ENCODE results near the gene TAAR6. TPM values are rescaled to one million over a fixed set of nuclear protein-coding genes. Genes with fewer than 3 reads are reported as not detected.
A peak's percentile ranks its signal among the peaks of the same experiment; 100 is the strongest.
"Not testable (repeated sequence)": the region's sequence is repeated elsewhere in the genome, so short reads cannot be mapped to it uniquely, and the experiment has no call there.

TAAR6 gene
- total RNA-seq, 1 donor, result not detected

DNA sequence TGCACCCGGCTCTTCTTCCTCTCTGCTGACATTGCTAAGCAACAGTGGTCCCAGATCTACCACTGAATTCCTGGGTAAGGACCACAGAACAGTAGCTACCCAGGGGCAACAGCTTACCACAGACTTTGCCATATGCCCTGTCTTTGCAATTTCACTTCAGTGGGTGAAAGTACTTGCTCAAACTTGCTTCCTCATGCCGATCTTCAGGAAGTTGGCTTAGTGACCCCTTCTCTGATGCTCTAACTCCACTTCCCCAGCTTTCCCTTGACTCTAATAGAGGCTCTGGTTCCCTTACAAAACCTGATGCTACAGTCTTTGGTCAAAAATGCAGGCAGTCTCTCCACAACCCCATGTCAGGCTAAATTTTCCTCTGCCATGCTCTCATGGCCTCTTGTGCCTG, 22.7 kb downstream of the TAAR6 start:
- H2AFZ ChIP-seq (ENCODE audit: low read length), result no peak overlapping the region
- no peak overlapping the region for H3K27ac ChIP-seq (ENCODE audit: low read depth, low read length)
- no peak overlapping the region for H3K4me3 ChIP-seq (ENCODE audit: insufficient read depth, low read length)
- TF ChIP-seq, protein P1, sequence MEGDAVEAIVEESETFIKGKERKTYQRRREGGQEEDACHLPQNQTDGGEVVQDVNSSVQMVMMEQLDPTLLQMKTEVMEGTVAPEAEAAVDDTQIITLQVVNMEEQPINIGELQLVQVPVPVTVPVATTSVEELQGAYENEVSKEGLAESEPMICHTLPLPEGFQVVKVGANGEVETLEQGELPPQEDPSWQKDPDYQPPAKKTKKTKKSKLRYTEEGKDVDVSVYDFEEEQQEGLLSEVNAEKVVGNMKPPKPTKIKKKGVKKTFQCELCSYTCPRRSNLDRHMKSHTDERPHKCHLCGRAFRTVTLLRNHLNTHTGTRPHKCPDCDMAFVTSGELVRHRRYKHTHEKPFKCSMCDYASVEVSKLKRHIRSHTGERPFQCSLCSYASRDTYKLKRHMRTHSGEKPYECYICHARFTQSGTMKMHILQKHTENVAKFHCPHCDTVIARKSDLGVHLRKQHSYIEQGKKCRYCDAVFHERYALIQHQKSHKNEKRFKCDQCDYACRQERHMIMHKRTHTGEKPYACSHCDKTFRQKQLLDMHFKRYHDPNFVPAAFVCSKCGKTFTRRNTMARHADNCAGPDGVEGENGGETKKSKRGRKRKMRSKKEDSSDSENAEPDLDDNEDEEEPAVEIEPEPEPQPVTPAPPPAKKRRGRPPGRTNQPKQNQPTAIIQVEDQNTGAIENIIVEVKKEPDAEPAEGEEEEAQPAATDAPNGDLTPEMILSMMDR (IDR thresholded peaks at IDR 0.05; ENCODE audit: extremely low read depth, low read depth, low read length), result no peak
- no peaks in the 10 kb centered on the region for H3K9me3 ChIP-seq (ENCODE audit: low read depth, low read length)
- H3K79me2 ChIP-seq (ENCODE audit: insufficient read depth, low read length), result no peaks in the 10 kb centered on the region
- H3K27me3 ChIP-seq (ENCODE audit: insufficient read depth, low read length), result peaks cover 9% of the 10 kb centered on the region
- no peaks in the 10 kb centered on the region for H3K4me1 ChIP-seq (ENCODE audit: insufficient read depth, low read length)
- DNase-seq (ENCODE audit: insufficient read length, low spot score, missing footprints), result no peak
- no peaks in the 10 kb centered on the region for H4K20me1 ChIP-seq (ENCODE audit: insufficient read depth, low read length)
- no peaks in the 10 kb centered on the region for H3K36me3 ChIP-seq (ENCODE audit: insufficient read depth, low read length)
- H3K4me2 ChIP-seq (ENCODE audit: insufficient read depth, low read length), result no peak overlapping the region

DNA sequence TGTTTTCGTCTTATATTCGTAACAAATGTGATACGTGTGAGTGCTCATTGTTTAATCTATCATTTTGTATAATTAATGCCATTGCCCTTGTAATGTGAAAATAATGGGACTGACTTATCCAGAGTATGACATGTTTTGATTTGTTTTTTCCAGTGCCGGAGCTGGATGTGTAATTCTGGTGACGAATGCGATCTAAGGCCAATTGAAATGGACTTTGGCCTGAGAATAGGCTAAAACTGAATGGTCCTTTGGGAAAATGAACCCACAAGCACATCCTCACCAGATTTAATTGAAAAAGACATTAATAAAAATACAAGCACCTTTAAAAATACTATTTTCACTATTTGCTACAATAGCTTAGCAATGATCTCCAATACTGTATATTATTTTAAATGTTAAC, 26.1 kb downstream of the TAAR6 start:
- no peaks in the 10 kb centered on the region for H3K79me2 ChIP-seq (ENCODE audit: insufficient read depth, low read length)
- H3K4me3 ChIP-seq (ENCODE audit: insufficient read depth, low read length), result no peak overlapping the region
- H2AFZ ChIP-seq (ENCODE audit: low read length), result no peak overlapping the region
- no peak overlapping the region for H3K4me2 ChIP-seq (ENCODE audit: insufficient read depth, low read length)
- no peaks in the 10 kb centered on the region for H3K36me3 ChIP-seq (ENCODE audit: insufficient read depth, low read length)
- no peak overlapping the region for H3K27ac ChIP-seq (ENCODE audit: low read depth, low read length)
- peaks cover 9% of the 10 kb centered on the region for H3K27me3 ChIP-seq (ENCODE audit: insufficient read depth, low read length)
- H3K4me1 ChIP-seq (ENCODE audit: insufficient read depth, low read length), result no peaks in the 10 kb centered on the region
- no peak for DNase-seq (ENCODE audit: insufficient read length, low spot score, missing footprints)
- no peaks in the 10 kb centered on the region for H3K9me3 ChIP-seq (ENCODE audit: low read depth, low read length)
- TF ChIP-seq, protein P1 (IDR thresholded peaks at IDR 0.05; ENCODE audit: extremely low read depth, low read depth, low read length), result no peak
- H4K20me1 ChIP-seq (ENCODE audit: insufficient read depth, low read length), result no peaks in the 10 kb centered on the region

DNA sequence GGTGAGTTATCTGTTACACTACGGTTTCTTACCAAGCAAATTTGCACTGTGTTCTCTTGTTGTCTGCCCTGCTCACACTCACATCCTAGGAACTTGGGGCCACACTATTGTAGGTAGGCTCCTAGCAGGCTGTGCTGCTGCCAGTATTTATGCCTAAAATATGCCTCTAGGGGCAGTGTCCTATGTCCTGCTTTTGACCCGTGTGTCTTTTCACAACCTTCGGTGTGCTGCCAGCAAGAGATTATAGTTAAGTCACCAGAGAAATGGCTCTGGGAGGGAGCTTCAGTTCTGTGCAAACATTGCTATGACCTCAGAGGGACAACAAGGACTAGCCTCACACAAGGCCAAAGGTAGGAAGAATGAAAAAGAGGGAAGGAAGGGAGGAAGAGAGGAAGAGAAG, 28.4 kb downstream of the TAAR6 start:
- H3K4me1 ChIP-seq (ENCODE audit: insufficient read depth, low read length), result no peaks in the 10 kb centered on the region
- H3K79me2 ChIP-seq (ENCODE audit: insufficient read depth, low read length), result no peaks in the 10 kb centered on the region
- no peak overlapping the region for H3K4me2 ChIP-seq (ENCODE audit: insufficient read depth, low read length)
- TF ChIP-seq, protein P1 (IDR thresholded peaks at IDR 0.05; ENCODE audit: extremely low read depth, low read depth, low read length), result peak; percentile 34
- no peak overlapping the region for H3K4me3 ChIP-seq (ENCODE audit: insufficient read depth, low read length)
- no peak for DNase-seq (ENCODE audit: insufficient read length, low spot score, missing footprints)
- no peaks in the 10 kb centered on the region for H3K9me3 ChIP-seq (ENCODE audit: low read depth, low read length)
- H3K27me3 ChIP-seq (ENCODE audit: insufficient read depth, low read length), result peaks cover 7% of the 10 kb centered on the region
- H4K20me1 ChIP-seq (ENCODE audit: insufficient read depth, low read length), result no peaks in the 10 kb centered on the region
- H3K27ac ChIP-seq (ENCODE audit: low read depth, low read length), result no peak overlapping the region
- no peak overlapping the region for H2AFZ ChIP-seq (ENCODE audit: low read length)
- no peaks in the 10 kb centered on the region for H3K36me3 ChIP-seq (ENCODE audit: insufficient read depth, low read length)

DNA sequence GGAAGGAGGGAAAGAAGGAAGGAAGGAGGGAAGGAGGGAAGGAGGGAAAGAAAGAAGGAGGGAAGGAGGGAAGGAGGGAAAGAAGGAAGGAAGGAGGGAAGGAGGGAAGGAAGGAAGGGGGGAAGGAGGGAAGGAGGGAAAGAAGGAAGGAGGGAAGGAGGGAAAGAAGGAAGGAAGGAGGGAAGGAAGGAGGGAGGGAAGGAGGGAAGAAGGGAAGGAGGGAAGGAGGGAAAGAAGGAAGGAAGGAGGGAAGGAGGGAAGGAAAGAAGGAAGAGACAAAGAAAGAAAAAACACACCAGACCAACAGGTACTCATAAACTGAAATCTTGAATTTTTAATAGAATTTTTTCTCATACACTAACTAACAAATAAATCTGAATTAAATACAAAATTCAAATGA, 30.8 kb downstream of the TAAR6 start:
- not testable (repeated sequence) for DNase-seq (ENCODE audit: insufficient read length, low spot score, missing footprints)

More for the DNA sequence above, 30.8 kb downstream of the TAAR6 start:
- not testable (repeated sequence) for H3K9me3 ChIP-seq (ENCODE audit: low read depth, low read length); H3K4me3 ChIP-seq (ENCODE audit: insufficient read depth, low read length); H3K79me2 ChIP-seq (ENCODE audit: insufficient read depth, low read length); H3K4me1 ChIP-seq (ENCODE audit: insufficient read depth, low read length); H3K4me2 ChIP-seq (ENCODE audit: insufficient read depth, low read length); H3K36me3 ChIP-seq (ENCODE audit: insufficient read depth, low read length); H4K20me1 ChIP-seq (ENCODE audit: insufficient read depth, low read length); H3K27me3 ChIP-seq (ENCODE audit: insufficient read depth, low read length); H3K27ac ChIP-seq (ENCODE audit: low read depth, low read length); H2AFZ ChIP-seq (ENCODE audit: low read length)

Measured in osteoblast (primary cell).